HepG2 (cell line): ENCODE data around the gene KATNB1. TPM values are rescaled to one million over a fixed set of nuclear protein-coding genes. Genes with fewer than 3 reads are reported as not detected.

Experiments used
- ASH2L ChIP-seq: fragments of 300-600, 200-600 bp; sonication (generic); IDR thresholded peaks from 2 replicates; pipeline ENCODE4 v1.7.0; 2017; ENCODE audit warnings: low read depth, mild to moderate bottlenecking, moderate library complexity, mixed read lengths, low read length; ENCODE audit not compliant: insufficient read length
- FOXC1 ChIP-seq: sonication (generic); formaldehyde crosslinking; IDR thresholded peaks from 2 replicates; pipeline ENCODE4 v1.8.0; 2022; ENCODE audit warnings: mild to moderate bottlenecking, missing genetic modification reagents, borderline replicate concordance
- HHEX ChIP-seq: IDR thresholded peaks from 2 replicates; pipeline ENCODE4 v1.6.1; 2016; ENCODE audit warnings: control low read depth
- HNRNPK ChIP-seq: fragments of 200-400 bp; formaldehyde crosslinking; IDR thresholded peaks from 2 replicates; pipeline ENCODE4 v1.6.1; 2018; ENCODE audit warnings: low read length, low read depth, moderate library complexity, mild to moderate bottlenecking; ENCODE audit not compliant: poor library complexity, severe bottlenecking
- MXI1 ChIP-seq: IDR thresholded peaks from 3 replicates; pipeline ENCODE4 v1.6.1; 2012; ENCODE audit warnings: low read depth, low read length, inconsistent platforms, borderline replicate concordance
- PAF1 ChIP-seq: IDR thresholded peaks from 2 replicates; pipeline ENCODE4 v1.6.1; 2016; ENCODE audit warnings: missing genetic modification reagents, missing compliant biosample characterization
- RAD21 ChIP-seq: fragments of 450-650 bp; formaldehyde crosslinking; IDR thresholded peaks from 2 replicates; pipeline ENCODE4 v1.5.0; 2020; ENCODE audit warnings: mild to moderate bottlenecking
- RBM39 ChIP-seq: fragments of 200-400 bp; formaldehyde crosslinking; IDR thresholded peaks from one replicate; pipeline ENCODE4 v1.6.1; 2018; ENCODE audit warnings: antibody characterized with exemption, mild to moderate bottlenecking, low read depth, low read length; ENCODE audit not compliant: poor library complexity, severe bottlenecking
- REXO4 ChIP-seq: sonication (generic); formaldehyde crosslinking; IDR thresholded peaks from 2 replicates; pipeline ENCODE4 v1.8.0; 2022; ENCODE audit warnings: missing genetic modification reagents, mild to moderate bottlenecking, borderline replicate concordance
- SMARCE1 ChIP-seq: fragments of 450-650 bp; IDR thresholded peaks from 2 replicates; pipeline ENCODE4 v1.6.1; 2017; ENCODE audit warnings: borderline replicate concordance
- YEATS4 ChIP-seq: sonication (generic); formaldehyde crosslinking; IDR thresholded peaks from 2 replicates; pipeline ENCODE4 v1.4.0; 2020; ENCODE audit warnings: missing genetic modification reagents, borderline replicate concordance
- ZNF468 ChIP-seq: sonication (generic); formaldehyde crosslinking; IDR thresholded peaks from 2 replicates; pipeline ENCODE4 v1.8.0; 2022; ENCODE audit warnings: mild to moderate bottlenecking, moderate library complexity, missing genetic modification reagents
- ZNF780A ChIP-seq: sonication (generic); formaldehyde crosslinking; IDR thresholded peaks from 2 replicates; pipeline ENCODE4 v1.8.0; 2022; ENCODE audit warnings: mild to moderate bottlenecking, missing genetic modification reagents, moderate library complexity
- polyA plus RNA-seq, 8 experiments: library from polyadenylated mRNA; depleted of rRNA in 3 of 8; stranded (reverse) in 7 of 8; unstranded in 1 of 8; fragments of >200 nt; fragmentation: Illumina TruSeq in 4 of 8; extraction: Trizol in 4 of 8; gene quantifications; 2 replicates each; pipeline versions ENCODE4 v1.2.1 to v1.2.3, GENCODE V29; 2011 to 2016; ENCODE audit warnings: low read depth in 4 of 8, missing spikeins in 1 of 8, mixed read lengths in 1 of 8; ENCODE audit not compliant: insufficient read depth in 1 of 8
- total RNA-seq, 5 experiments: library from RNA; depleted of rRNA; stranded (reverse); fragments of >200 nt; fragmentation: Illumina TruSeq; extraction: Trizol; gene quantifications; 2 replicates each; pipeline ENCODE4 v1.2.3, GENCODE V29; 2016; ENCODE audit warnings: low read depth in 1 of 5
- TF ChIP-seq, protein P1 (sequence below): sonication (generic); formaldehyde crosslinking; IDR thresholded peaks from 2 replicates; pipeline ENCODE4 v1.5.0; 2020; ENCODE audit warnings: missing genetic modification reagents, mild to moderate bottlenecking, borderline replicate concordance
- TF ChIP-seq, protein P2 (sequence below): sonication (generic); formaldehyde crosslinking; conservative IDR thresholded peaks from 2 replicates; pipeline ENCODE4 v1.4.0; 2020; ENCODE audit warnings: missing genetic modification reagents
- TF ChIP-seq, protein P3 (sequence below): sonication (generic); formaldehyde crosslinking; IDR thresholded peaks from 2 replicates; pipeline ENCODE4 v1.5.0; 2020; ENCODE audit warnings: mild to moderate bottlenecking, missing genetic modification reagents, borderline replicate concordance

KATNB1 gene
- total and polyA plus RNA-seq, 2 of the 13 experiments (the other 11 are each of a cell fraction or from before 2014, with no cell fraction given) = 31.5 to 43.5 TPM

DNA sequence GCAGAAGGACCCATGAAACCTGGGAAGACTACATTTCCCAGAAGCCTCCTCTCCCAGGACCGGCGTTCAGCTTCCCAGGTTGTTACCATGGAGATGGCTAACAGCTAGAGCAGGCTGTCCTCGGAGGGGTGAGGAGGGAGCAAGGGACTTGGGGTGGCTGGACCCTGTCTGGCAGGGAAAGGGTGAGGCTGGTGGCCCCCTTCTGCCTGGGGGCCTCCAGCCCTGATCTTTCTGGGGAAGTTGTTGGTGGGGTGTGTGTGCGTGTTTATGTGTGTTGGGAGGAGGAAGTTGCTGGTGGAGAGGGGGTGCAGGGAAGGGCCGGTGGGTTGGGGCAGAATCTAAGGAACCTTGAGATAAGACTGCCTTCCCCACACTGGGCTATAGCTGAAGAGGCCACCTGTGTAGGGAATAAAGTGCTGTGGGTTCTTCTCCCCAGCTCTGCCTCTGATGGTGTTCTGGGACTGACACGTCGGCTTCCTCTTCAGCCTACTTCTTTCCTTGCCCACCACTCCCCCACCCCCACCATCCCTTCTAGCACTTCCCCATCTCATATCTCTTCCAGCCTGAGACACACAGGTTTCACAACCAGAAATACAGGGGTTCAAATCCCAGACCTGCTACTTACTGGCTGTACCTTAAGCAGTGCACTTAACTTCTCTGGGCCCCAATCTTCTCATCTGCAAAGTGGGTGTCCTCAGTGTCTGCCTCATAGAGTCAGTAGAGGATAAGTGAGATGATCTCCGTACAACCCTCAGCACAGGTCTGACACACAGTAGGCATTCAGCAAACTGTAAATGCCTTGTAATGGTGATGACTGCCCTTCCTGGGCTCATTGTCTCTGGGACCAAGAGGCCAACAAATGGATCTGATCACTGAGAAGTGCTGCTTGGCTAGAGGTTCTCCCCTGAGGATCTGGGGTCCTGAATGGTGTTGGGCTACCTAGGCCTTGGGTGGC, 40.6 kb upstream of the KATNB1 start, which contains the start of gene DRC7 (continued):
- TF ChIP-seq, protein P1, sequence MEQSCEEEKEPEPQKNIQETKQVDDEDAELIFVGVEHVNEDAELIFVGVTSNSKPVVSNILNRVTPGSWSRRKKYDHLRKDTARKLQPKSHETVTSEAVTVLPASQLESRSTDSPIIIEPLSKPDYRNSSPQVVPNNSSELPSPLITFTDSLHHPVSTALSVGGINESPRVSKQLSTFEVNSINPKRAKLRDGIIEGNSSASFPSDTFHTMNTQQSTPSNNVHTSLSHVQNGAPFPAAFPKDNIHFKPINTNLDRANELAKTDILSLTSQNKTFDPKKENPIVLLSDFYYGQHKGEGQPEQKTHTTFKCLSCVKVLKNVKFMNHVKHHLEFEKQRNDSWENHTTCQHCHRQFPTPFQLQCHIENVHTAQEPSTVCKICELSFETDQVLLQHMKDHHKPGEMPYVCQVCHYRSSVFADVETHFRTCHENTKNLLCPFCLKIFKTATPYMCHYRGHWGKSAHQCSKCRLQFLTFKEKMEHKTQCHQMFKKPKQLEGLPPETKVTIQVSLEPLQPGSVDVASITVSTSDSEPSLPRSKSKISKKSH = peak; percentile 54; the same call in 1 of the 2 replicates
- TF ChIP-seq PAF1 (CRISPR knock-in tag) = no peak
- no peak for TF ChIP-seq ASH2L
- no peak for TF ChIP-seq ZNF780A (CRISPR knock-in tag)
- TF ChIP-seq HNRNPK = peak; percentile 72
- TF ChIP-seq, protein P2, sequence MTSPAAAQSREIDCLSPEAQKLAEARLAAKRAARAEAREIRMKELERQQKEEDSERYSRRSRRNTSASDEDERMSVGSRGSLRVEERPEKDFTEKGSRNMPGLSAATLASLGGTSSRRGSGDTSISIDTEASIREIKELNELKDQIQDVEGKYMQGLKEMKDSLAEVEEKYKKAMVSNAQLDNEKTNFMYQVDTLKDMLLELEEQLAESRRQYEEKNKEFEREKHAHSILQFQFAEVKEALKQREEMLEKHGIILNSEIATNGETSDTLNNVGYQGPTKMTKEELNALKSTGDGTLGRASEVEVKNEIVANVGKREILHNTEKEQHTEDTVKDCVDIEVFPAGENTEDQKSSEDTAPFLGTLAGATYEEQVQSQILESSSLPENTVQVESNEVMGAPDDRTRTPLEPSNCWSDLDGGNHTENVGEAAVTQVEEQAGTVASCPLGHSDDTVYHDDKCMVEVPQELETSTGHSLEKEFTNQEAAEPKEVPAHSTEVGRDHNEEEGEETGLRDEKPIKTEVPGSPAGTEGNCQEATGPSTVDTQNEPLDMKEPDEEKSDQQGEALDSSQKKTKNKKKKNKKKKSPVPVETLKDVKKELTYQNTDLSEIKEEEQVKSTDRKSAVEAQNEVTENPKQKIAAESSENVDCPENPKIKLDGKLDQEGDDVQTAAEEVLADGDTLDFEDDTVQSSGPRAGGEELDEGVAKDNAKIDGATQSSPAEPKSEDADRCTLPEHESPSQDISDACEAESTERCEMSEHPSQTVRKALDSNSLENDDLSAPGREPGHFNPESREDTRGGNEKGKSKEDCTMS (CRISPR knock-in tag) = no peak
- no peak for TF ChIP-seq HHEX
- no peak for TF ChIP-seq SMARCE1
- TF ChIP-seq FOXC1 (CRISPR knock-in tag) = no peak
- TF ChIP-seq, protein P3, sequence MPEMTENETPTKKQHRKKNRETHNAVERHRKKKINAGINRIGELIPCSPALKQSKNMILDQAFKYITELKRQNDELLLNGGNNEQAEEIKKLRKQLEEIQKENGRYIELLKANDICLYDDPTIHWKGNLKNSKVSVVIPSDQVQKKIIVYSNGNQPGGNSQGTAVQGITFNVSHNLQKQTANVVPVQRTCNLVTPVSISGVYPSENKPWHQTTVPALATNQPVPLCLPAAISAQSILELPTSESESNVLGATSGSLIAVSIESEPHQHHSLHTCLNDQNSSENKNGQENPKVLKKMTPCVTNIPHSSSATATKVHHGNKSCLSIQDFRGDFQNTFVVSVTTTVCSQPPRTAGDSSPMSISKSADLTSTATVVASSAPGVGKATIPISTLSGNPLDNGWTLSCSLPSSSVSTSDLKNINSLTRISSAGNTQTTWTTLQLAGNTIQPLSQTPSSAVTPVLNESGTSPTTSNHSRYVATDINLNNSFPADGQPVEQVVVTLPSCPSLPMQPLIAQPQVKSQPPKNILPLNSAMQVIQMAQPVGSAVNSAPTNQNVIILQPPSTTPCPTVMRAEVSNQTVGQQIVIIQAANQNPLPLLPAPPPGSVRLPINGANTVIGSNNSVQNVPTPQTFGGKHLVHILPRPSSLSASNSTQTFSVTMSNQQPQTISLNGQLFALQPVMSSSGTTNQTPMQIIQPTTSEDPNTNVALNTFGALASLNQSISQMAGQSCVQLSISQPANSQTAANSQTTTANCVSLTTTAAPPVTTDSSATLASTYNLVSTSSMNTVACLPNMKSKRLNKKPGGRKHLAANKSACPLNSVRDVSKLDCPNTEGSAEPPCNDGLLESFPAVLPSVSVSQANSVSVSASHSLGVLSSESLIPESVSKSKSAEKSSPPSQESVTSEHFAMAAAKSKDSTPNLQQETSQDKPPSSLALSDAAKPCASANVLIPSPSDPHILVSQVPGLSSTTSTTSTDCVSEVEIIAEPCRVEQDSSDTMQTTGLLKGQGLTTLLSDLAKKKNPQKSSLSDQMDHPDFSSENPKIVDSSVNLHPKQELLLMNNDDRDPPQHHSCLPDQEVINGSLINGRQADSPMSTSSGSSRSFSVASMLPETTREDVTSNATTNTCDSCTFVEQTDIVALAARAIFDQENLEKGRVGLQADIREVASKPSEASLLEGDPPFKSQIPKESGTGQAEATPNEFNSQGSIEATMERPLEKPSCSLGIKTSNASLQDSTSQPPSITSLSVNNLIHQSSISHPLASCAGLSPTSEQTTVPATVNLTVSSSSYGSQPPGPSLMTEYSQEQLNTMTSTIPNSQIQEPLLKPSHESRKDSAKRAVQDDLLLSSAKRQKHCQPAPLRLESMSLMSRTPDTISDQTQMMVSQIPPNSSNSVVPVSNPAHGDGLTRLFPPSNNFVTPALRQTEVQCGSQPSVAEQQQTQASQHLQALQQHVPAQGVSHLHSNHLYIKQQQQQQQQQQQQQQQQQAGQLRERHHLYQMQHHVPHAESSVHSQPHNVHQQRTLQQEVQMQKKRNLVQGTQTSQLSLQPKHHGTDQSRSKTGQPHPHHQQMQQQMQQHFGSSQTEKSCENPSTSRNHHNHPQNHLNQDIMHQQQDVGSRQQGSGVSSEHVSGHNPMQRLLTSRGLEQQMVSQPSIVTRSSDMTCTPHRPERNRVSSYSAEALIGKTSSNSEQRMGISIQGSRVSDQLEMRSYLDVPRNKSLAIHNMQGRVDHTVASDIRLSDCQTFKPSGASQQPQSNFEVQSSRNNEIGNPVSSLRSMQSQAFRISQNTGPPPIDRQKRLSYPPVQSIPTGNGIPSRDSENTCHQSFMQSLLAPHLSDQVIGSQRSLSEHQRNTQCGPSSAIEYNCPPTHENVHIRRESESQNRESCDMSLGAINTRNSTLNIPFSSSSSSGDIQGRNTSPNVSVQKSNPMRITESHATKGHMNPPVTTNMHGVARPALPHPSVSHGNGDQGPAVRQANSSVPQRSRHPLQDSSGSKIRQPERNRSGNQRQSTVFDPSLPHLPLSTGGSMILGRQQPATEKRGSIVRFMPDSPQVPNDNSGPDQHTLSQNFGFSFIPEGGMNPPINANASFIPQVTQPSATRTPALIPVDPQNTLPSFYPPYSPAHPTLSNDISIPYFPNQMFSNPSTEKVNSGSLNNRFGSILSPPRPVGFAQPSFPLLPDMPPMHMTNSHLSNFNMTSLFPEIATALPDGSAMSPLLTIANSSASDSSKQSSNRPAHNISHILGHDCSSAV (CRISPR knock-in tag) = no peak
- no peak for TF ChIP-seq REXO4 (CRISPR knock-in tag)
- TF ChIP-seq MXI1 = peak; percentile 64; the same call in 1 of the 3 replicates
- no peak for TF ChIP-seq ZNF468 (CRISPR knock-in tag)
- no peak for TF ChIP-seq YEATS4
- peak; percentile 20; the same call in 1 of the 2 replicates for TF ChIP-seq RAD21 (CRISPR knock-in tag)
- TF ChIP-seq RBM39 = no peak
